ENCODE results near the gene SCN2B.

DNA sequence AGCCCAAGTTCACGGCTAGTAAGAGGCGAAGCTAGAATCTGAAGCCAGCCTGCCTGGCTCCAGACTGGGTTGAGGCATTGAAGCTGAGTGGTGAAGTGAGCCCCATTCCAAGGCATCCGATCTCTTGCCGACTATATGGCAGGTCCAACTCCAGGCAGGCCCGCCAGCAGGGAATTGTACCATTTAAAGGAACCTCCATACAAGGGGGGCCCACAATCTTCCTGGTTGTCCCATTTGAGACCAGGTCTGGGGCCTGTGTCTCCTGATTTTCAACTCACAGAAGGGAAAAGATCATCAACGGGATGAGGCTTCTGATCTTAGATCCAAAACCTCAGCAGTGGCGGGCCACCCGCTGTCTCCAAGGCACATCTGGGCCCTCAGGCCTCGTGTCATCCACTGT is 4.1 kb downstream of the SCN2B start:
- TF ChIP-seq CTCF (IDR thresholded peaks at IDR 0.05) = no peak
- no peak for TF ChIP-seq POLR2AphosphoS5 (IDR thresholded peaks at IDR 0.05)
- TF ChIP-seq EP300 (IDR thresholded peaks at IDR 0.05) = no peak
- TF ChIP-seq POLR2A (IDR thresholded peaks at IDR 0.05; ENCODE audit: low read depth) = no peak
